ENCODE results near the gene B4GALT5. TPM values are rescaled to one million over a fixed set of nuclear protein-coding genes. Genes with fewer than 3 reads are reported as not detected.

Gene B4GALT5
- polyA plus RNA-seq, 6 donors from 2014 or later = 0.60 to 0.87 (median 0.71) TPM; not detected in 1

GRCh38 chr20:49705358-49705757 lies 8.3 kb downstream of the B4GALT5 start:
- Mint-ChIP-seq H3K27ac (peak overlapping the region in 3 of 6 donors; percentile 2 to 54 (median 47)), H3K27me3 (no peaks in the 10 kb centered on the region), H3K4me1 (peaks cover 13 to 32% (median 15%) of the 10 kb centered on the region in 3 donors), H3K36me3 (no peaks in the 10 kb centered on the region), H3K4me3 (no peak overlapping the region), H3K9me3 (no peaks in the 10 kb centered on the region)
- ATAC-seq (ENCODE audit: low read depth in 2 of 2) (no peak), DNase-seq (no peak)

DNA sequence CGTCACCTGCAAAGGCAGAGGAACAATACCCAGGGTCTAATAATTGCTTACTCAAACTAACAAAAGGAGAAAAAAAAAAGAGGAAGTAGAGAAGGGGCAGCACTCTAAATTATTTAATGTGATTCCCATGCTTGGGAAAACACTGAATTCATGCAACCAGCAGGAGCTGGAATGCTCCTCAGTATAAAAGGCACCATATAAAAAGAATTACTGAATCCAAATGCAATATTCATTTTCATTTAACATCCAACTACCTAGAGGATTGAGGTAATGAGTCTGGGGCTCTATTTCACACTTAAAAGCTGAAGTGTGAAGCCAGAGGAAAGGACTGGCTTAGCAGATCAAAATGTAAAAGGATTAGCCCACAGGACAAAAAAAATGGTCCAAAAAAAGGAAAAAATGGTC lies 8.7 kb downstream of the B4GALT5 start:
- Mint-ChIP-seq H3K27me3 (no peaks in the 10 kb centered on the region), H3K27ac (peak overlapping the region in 2 of 6 donors; percentile 2 to 5), H3K4me1 (peaks cover 11 to 30% (median 13%) of the 10 kb centered on the region in 3 donors), H3K9me3 (no peaks in the 10 kb centered on the region), H3K4me3 (no peak overlapping the region), H3K36me3 (no peaks in the 10 kb centered on the region)
- no peak for DNase-seq
- ATAC-seq (ENCODE audit: low read depth in 2 of 2) = peak; percentile 51 to 56

- DNase-seq = no peak
- Mint-ChIP-seq H3K9me3 (no peaks in the 10 kb centered on the region), H3K4me1 (peaks cover 9 to 36% (median 11%) of the 10 kb centered on the region in 3 donors), H3K36me3 (no peaks in the 10 kb centered on the region), H3K27ac (no peak overlapping the region), H3K4me3 (no peak overlapping the region), H3K27me3 (no peaks in the 10 kb centered on the region)
- ATAC-seq (ENCODE audit: low read depth in 2 of 2) = no peak
Observed at GRCh38 chr20:49701916-49702315, 11.8 kb downstream of the B4GALT5 start.

GRCh38 chr20:49701241-49701790 lies 12.4 kb downstream of the B4GALT5 start:
- no peak for ATAC-seq (ENCODE audit: low read depth in 2 of 2)
- Mint-ChIP-seq H3K27ac (no peak overlapping the region), H3K36me3 (no peaks in the 10 kb centered on the region), H3K4me1 (peaks cover 4 to 33% (median 11%) of the 10 kb centered on the region in 3 donors), H3K9me3 (no peaks in the 10 kb centered on the region), H3K27me3 (no peaks in the 10 kb centered on the region), H3K4me3 (no peak overlapping the region)
- DNase-seq = no peak

DNA sequence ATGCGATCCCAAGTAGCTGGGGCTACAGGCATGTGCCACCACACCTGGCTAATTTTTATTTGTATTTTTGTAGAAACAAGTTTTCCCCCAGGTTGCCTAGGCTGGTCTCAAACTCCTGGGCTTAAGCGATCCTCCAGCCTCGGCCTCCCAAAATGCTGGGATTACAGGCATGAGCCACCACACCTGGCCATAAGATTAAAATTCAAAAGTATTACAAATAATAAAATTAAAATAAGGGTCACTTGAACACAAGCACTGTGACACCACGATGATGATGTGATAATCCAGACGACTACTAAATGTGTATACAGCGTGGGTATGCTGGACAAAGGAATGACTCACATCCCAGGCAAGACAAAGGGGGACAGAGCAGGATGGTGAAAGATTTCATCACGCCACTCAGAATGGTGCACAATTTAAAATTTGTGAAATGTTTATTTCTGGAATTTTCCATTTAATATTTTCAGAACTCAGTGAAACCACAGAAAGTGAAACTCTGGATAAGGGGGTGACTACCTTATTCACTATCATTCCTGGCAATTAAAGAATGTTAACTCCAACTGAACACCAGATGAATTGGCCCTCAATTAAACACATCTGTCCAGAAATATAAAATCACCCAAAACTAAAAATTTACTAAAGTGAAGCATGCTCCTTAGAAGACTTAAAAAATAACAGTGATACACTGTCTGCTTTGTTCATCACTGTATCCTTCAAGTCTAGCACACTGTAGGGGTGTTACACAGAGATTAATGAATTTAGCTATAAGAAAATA lies 13.1 kb downstream of the B4GALT5 start:
- peaks cover 3 to 31% (median 11%) of the 10 kb centered on the region in 3 donors for H3K4me1 Mint-ChIP-seq

GRCh38 chr20:49699200-49699992 lies 14.3 kb downstream of the B4GALT5 start:
- H3K27ac Mint-ChIP-seq = no peak overlapping the region
- no peak for DNase-seq
- H3K27me3 Mint-ChIP-seq = no peaks in the 10 kb centered on the region
- peaks cover 6 to 30% (median 13%) of the 10 kb centered on the region in 3 donors for H3K4me1 Mint-ChIP-seq
- no peak for ATAC-seq (ENCODE audit: low read depth in 2 of 2)
- no peaks in the 10 kb centered on the region for H3K9me3 Mint-ChIP-seq
- no peaks in the 10 kb centered on the region for H3K36me3 Mint-ChIP-seq
- H3K4me3 Mint-ChIP-seq = no peak overlapping the region

More for the DNA sequence above, 13.1 kb downstream of the B4GALT5 start:
- no peaks in the 10 kb centered on the region for H3K27me3 Mint-ChIP-seq
- no peaks in the 10 kb centered on the region for H3K9me3 Mint-ChIP-seq
- no peaks in the 10 kb centered on the region for H3K36me3 Mint-ChIP-seq
- H3K4me3 Mint-ChIP-seq = no peak overlapping the region
- ATAC-seq (ENCODE audit: low read depth in 2 of 2) (no peak), DNase-seq (no peak)
- H3K27ac Mint-ChIP-seq = no peak overlapping the region

DNA sequence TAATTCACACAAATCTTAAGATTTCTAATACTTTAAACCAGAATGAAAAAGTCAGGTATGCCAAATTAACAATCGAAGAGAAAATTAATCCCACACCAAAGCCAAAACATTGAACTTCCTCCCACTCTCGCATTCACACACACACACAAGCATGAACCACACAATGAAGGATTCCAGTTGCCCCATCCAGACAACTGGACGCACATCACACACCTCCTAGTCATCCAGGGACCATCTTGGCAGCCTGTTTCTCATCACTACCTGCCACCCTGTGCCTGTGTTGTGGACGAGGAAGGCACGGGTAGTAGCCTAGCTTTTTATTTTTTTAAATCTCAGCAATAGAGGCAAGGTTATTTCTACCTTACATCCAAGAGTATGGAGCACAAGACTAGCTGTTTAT lies 15.2 kb downstream of the B4GALT5 start:
- Mint-ChIP-seq H3K36me3 (no peaks in the 10 kb centered on the region), H3K4me1 (peaks cover 14 to 34% (median 21%) of the 10 kb centered on the region in 3 donors), H3K27ac (peak overlapping the region in 2 of 6 donors; percentile 35 to 84), H3K27me3 (no peaks in the 10 kb centered on the region), H3K9me3 (no peaks in the 10 kb centered on the region), H3K4me3 (no peak overlapping the region)
- DNase-seq (no peak), ATAC-seq (ENCODE audit: low read depth in 2 of 2) (no peak)

- no peak overlapping the region for H3K4me3 Mint-ChIP-seq
Observed at GRCh38 chr20:49697071-49697470, 16.6 kb downstream of the B4GALT5 start.

GRCh38 chr20:49696594-49696993 lies 17.1 kb downstream of the B4GALT5 start:
- H3K4me3 Mint-ChIP-seq = no peak overlapping the region
- H3K27ac Mint-ChIP-seq = no peak overlapping the region
- ATAC-seq (ENCODE audit: low read depth in 2 of 2) (no peak), DNase-seq (no peak)
- peaks cover 14 to 34% (median 21%) of the 10 kb centered on the region in 3 donors for H3K4me1 Mint-ChIP-seq
- no peaks in the 10 kb centered on the region for H3K27me3 Mint-ChIP-seq
- no peaks in the 10 kb centered on the region for H3K36me3 Mint-ChIP-seq
- H3K9me3 Mint-ChIP-seq = no peaks in the 10 kb centered on the region

More at GRCh38 chr20:49697071-49697470, 16.6 kb downstream of the B4GALT5 start:
- H3K4me1 Mint-ChIP-seq = peaks cover 14 to 35% (median 21%) of the 10 kb centered on the region in 3 donors
- no peaks in the 10 kb centered on the region for H3K27me3 Mint-ChIP-seq
- H3K9me3 Mint-ChIP-seq = no peaks in the 10 kb centered on the region
- no peaks in the 10 kb centered on the region for H3K36me3 Mint-ChIP-seq
- ATAC-seq (ENCODE audit: low read depth in 2 of 2) = no peak
- DNase-seq = no peak
- no peak overlapping the region for H3K27ac Mint-ChIP-seq

- ATAC-seq (ENCODE audit: low read depth in 2 of 2) = no peak
- H3K36me3 Mint-ChIP-seq = no peaks in the 10 kb centered on the region
- no peak overlapping the region for H3K27ac Mint-ChIP-seq
- H3K27me3 Mint-ChIP-seq = no peaks in the 10 kb centered on the region
- H3K4me1 Mint-ChIP-seq = peaks cover 14 to 32% (median 17%) of the 10 kb centered on the region in 3 donors
- H3K9me3 Mint-ChIP-seq = no peaks in the 10 kb centered on the region
- no peak overlapping the region for H3K4me3 Mint-ChIP-seq
- DNase-seq = no peak
Observed at GRCh38 chr20:49695830-49696229, 17.8 kb downstream of the B4GALT5 start.

DNA sequence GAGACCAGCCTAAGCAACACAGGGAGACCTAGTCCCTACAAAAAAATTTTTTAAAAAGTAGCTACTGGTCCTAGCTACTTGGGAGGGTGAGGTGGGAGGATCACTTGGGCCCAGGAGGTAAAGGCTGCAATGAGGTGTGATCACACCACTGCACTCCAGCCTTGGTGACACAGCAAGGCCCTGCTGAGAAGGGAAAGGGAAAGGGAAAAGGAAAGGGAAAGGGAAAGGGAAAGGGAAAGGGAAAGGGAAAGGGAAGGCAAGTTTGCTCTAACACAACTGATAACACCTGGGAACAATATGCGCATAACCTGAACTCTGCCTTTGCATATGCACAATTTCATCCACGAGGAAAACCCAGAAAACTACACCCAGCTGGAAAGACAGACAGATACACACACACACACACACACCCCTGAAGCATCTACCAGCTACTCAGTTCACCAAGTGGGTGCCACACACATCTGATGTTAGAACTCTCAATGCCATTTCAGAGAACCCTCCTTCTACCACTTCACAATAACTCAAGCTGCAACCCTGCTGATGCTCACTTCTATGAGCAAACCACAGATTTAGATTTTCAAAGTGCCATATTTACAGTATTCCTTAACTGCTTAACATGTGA lies 19.1 kb downstream of the B4GALT5 start:
- ATAC-seq (ENCODE audit: low read depth in 2 of 2) (no peak), DNase-seq (no peak)
- H3K27ac Mint-ChIP-seq = peak overlapping the region in 1 of 6 donors; percentile 56

DNA sequence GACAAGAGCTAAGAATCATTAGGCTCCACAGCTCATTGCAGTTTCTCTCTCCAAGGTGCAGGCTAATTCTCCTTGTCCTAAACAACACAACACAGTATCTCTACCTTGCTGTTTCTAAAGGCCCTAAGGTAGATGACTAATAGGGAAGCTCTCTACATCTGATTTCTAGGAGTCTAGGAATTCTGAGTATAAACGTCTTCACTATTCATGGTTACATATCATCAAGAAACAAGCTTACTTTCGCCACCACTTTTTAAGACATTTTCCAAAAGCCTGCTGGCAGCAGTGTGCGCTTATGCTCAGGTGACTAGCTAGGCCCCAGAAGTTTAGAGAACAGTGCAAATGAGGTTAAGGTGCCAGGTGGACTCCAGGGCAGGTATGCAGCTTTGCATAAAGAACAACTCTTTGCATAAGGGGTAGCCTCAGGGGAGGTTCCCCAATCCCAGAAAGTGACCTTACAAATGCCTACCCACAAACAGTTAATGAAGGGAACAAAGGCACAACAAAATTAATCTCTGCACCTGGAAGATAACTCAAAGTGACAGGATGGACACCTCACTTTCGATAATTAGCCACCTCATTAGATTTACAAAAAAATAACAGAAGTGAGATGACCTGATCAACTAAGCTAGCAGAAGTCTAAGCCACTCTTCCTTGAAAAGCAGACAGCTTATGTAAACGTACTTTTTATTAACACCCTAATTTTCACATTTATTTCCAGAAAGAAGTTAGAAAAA lies 20.1 kb downstream of the B4GALT5 start:
- peak overlapping the region in 1 of 6 donors; percentile 30 for H3K27ac Mint-ChIP-seq
- no peaks in the 10 kb centered on the region for H3K36me3 Mint-ChIP-seq
- no peaks in the 10 kb centered on the region for H3K9me3 Mint-ChIP-seq
- no peak for ATAC-seq (ENCODE audit: low read depth in 2 of 2)
- H3K4me3 Mint-ChIP-seq = no peak overlapping the region
- DNase-seq = no peak
- no peaks in the 10 kb centered on the region for H3K27me3 Mint-ChIP-seq
- peaks cover 14 to 22% (median 17%) of the 10 kb centered on the region in 3 donors for H3K4me1 Mint-ChIP-seq

More for the DNA sequence above, 19.1 kb downstream of the B4GALT5 start:
- peaks cover 14 to 28% (median 17%) of the 10 kb centered on the region in 3 donors for H3K4me1 Mint-ChIP-seq
- H3K36me3 Mint-ChIP-seq = no peaks in the 10 kb centered on the region
- H3K4me3 Mint-ChIP-seq = no peak overlapping the region
- no peaks in the 10 kb centered on the region for H3K27me3 Mint-ChIP-seq
- no peaks in the 10 kb centered on the region for H3K9me3 Mint-ChIP-seq

- no peaks in the 10 kb centered on the region for H3K9me3 Mint-ChIP-seq
- H3K27me3 Mint-ChIP-seq = no peaks in the 10 kb centered on the region
- H3K4me3 Mint-ChIP-seq = no peak overlapping the region
- no peak for DNase-seq
- H3K27ac Mint-ChIP-seq = no peak overlapping the region
- H3K36me3 Mint-ChIP-seq = no peaks in the 10 kb centered on the region
- H3K4me1 Mint-ChIP-seq = peaks cover 16 to 25% (median 20%) of the 10 kb centered on the region in 3 donors
- no peak for ATAC-seq (ENCODE audit: low read depth in 2 of 2)
Observed at GRCh38 chr20:49692941-49693340, 20.7 kb downstream of the B4GALT5 start.
